GM12878 (cell line): Measurements from ENCODE around the gene CCM2.

Experiments
- CTCF ChIP-seq, 3 experiments: IDR thresholded peaks in 2 of 3; conservative IDR thresholded peaks in 1 of 3; 2 replicates each; pipeline ENCODE4 v1.5.1; 2011; ENCODE audit warnings: low read depth in 3 of 3, low read length in 3 of 3, mild to moderate bottlenecking in 3 of 3, control low read depth in 2 of 3, moderate library complexity in 2 of 3, inconsistent platforms in 1 of 3, mixed read lengths in 1 of 3; ENCODE audit not compliant: control insufficient read depth in 2 of 3, insufficient read depth in 1 of 3; ENCODE audit errors: extremely low read depth in 1 of 3
- HDAC2 ChIP-seq: fragments of 200-600 bp; sonication (generic); IDR thresholded peaks from 2 replicates; pipeline ENCODE4 v1.6.1; 2017
- RAD21 ChIP-seq: IDR thresholded peaks from 2 replicates; pipeline ENCODE4 v1.6.1; 2011; ENCODE audit warnings: mild to moderate bottlenecking, low read depth, low read length, moderate library complexity; ENCODE audit not compliant: insufficient read depth
- STAT1 ChIP-seq: fragments of 450-650 bp; conservative IDR thresholded peaks from 2 replicates; pipeline ENCODE4 v1.6.1; 2014; ENCODE audit warnings: antibody characterized with exemption, mild to moderate bottlenecking

DNA sequence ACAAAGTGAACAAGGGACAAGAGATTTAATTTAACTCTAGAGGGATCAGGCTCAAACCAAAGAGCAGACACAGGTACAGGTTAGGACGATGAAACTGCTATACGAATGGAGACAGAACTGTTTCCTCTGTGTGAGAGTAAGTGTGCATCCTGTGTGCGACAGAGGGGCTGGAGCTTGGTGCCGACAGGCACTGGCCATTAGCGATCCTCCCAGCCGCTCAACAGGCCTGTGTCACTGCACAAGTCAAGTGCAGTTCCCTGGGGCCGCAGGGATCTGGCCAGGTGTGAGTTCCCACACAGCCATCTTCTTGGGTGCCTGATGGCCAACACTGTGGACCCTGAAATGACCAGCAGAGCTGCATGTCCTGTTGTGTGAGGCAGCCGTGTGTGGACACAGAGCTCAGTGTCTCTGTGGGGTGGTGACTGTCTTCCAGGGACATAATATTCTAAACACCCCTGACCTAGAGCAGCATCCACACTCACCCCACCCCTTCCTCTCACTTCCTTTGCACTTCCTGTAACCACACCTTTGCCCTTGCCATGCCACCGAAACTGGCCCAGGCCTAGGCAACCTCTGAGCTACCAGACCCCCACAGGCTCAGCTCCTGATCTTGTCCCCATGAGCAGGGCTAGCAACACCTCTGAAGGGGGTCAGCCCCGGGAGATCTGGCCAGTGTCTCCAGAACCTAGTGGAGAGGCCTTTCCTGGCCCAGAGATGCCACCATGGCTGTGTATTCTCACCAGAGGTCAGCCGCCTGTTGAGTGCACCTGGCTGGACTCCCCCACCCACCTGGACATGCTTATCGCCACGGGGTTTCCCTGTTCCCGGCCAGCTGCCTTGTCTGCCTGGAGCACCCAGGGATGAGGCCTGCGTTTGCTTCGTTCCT is 123.2 kb downstream of the CCM2 start:
- no peak for TF ChIP-seq RAD21
- no peak for TF ChIP-seq HDAC2
- TF ChIP-seq CTCF (IDR thresholded peaks at IDR 0.05 in 2 of 3, conservative IDR thresholded peaks at IDR 0.05 in 1 of 3; ENCODE audit: control insufficient read depth in 2 of 3, extremely low read depth in 1 of 3, insufficient read depth in 1 of 3, low read depth in 3 of 3, low read length in 3 of 3): no peak
- no peak for TF ChIP-seq STAT1
